GM18951 (cell line): ENCODE results near the gene HAGH.
A peak's percentile ranks its signal among the peaks of the same experiment; 100 is the strongest.
"Not testable (repeated sequence)": the region's sequence is repeated elsewhere in the genome, so short reads cannot be mapped to it uniquely, and the experiment has no call there.

ENCODE experiments used
- POLR2A ChIP-seq: IDR thresholded peaks from 4 replicates; pipeline ENCODE4 v1.6.1; 2011; ENCODE audit warnings: mild to moderate bottlenecking; ENCODE audit not compliant: insufficient read length, insufficient read depth; ENCODE audit errors: extremely low read depth
- in situ Hi-C: fragments of 300-500 bp; cut with MboI; formaldehyde crosslinking; loops from one replicate; pipeline ENCODE4 v1.12.0; 2022; ENCODE audit warnings: low sequenced_read_pairs, mixed read lengths, inconsistent platforms; ENCODE audit not compliant: unreplicated experiment

Gene HAGH

GRCh38 chr16:1826691-1827573, at the start of gene HAGH, which contains the start of gene FAHD1:
HAGH (minus strand) TSS chr16:1826825; CDS start chr16:1826787, 38 bp downstream.
FAHD1 (plus strand) TSS chr16:1827206; CDS start chr16:1827239, 33 bp downstream.
- in situ Hi-C loops, result no loop called here
- TF ChIP-seq POLR2A, result peak; percentile 61

GRCh38 chr16:1876066-1876465, 49.4 kb upstream of the HAGH start:
- in situ Hi-C loops, result not testable (repeated sequence)

GRCh38 chr16:1874854-1875253, 48.2 kb upstream of the HAGH start:
- in situ Hi-C loops, result no loop called here
- TF ChIP-seq POLR2A, result no peak

DNA sequence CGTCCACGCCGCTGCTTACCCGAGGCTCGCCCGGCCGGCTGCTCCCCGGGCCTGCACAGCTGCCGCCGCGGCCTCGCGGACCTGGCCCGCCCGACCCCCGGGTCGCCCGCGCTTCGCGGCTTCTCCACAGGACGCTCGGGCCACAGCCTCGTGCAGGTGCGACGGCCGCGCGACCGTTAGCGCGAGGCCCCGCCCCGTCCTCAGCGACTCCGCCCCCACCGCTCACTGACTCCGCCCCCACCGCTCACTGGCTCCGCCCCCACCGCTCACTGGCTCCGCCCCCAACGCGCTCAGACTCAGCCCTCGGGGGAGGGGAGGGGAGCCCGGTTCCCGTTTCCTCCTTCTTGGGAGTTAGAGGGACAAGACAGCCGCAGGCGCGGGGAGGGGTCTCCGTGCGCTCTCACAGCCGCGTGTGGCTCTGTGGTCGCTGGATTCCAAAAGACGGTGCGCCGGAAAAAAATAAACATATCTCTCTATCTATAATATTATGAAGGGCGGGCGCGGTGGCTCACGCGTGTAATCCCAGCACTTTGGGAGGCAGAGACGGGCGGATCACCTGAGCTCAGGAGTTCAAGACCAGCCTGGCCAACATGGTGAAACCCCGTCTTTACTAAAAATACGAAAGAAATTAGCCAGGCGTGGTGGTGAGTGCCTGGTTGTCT, 45.5 kb upstream of the HAGH start, which contains the start of gene MEIOB:
Gene MEIOB, minus strand, starts transcription at position 191 of the 662 bp plus-strand sequence. CDS start 3,989 bp downstream, outside the sequence.
- TF ChIP-seq POLR2A, result no peak
- in situ Hi-C loops, result no loop called here

DNA sequence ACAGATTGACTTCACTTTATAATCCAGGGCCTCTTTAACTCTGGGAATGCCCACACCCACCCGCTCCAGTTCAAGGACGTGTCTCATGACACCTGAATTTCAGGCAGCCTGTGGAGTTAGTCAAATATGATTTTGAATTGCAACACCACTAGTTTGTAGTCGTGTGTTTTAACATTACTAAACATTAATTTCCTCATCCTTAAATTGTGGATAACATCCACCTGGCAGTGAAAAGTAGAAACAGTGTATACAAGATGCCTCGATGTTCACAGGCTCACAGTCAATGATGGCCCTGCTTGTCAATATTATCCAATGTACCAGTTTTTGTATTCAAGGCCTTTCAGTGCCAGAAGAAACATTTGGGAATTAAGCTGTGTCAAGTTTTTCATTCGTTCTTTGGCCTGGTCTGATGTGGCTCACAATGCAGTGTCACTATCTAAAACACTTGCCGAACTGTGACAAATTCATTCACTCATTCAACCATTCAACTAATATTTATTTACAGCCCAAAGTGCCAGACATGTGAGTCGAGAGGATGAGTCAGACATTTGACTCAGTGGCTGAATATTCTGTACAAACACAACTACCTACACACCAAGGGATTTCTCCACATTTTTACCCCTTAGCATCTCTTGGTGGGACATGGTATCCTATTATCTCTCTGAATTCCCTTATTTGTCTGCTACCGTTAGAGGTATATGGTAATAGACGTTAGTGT, 43.9 kb upstream of the HAGH start:
- TF ChIP-seq POLR2A, result no peak
- in situ Hi-C loops, result no loop called here

DNA sequence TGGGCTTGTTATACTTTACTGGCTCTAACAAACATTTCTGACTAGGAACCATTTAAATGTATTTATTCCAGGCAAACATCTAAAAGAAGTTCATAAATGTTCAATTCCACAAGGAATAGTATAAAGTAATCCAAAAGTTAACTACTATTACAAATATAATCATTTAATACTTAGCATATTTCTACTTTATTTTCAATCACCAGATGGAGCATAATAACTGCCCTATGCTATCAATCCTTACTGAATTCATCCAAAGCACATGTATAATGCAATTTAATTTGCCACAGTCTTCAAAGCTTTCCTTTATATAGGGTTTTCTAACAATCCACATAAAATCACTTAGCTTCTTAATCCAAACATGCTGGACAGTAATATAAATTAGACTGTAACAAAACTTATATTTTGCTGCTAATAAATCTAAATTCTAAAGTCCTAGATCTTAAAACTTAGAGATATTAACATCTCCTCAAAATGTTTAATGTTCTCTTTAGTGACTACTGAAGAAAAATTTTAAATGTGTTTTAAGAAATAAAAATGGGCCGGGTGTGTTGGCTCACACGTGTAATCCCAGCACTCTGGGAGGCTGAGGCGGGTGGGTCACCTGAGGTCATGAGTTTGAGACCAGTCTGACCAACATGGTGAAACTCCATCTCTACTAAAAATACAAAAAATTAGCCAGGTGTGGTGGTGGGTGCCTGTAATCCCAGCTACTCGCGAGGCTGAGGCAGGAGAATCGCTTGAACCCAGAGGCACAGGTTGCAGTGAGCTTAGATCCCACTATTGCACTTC, 39.5 kb upstream of the HAGH start:
- no peak for TF ChIP-seq POLR2A
- in situ Hi-C loops, result no loop called here

GRCh38 chr16:1863681-1864460, 37.2 kb upstream of the HAGH start:
- no peak for TF ChIP-seq POLR2A

GRCh38 chr16:1862394-1862793, 35.8 kb upstream of the HAGH start:
- in situ Hi-C loops, result no loop called here
- TF ChIP-seq POLR2A, result no peak

More at GRCh38 chr16:1863681-1864460, 37.2 kb upstream of the HAGH start:
- in situ Hi-C loops, result no loop called here

DNA sequence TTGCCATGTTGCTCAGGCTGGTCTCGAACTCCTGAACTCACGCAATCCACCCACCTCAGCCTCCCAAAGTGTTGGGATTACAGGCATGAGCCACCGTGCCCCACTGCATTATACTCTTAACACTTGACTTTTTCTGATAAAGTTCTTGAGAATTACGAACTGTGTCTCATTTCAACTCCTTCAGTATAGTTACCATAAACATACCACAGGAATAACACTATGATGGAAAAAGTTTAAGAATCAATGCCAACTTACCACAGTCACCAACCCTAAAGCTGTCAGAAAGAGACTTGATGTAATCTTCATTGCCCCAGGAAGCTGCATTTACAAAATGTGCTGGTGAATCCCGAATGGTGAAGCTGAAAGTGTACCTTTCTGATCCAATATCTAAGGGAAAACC, 35.1 kb upstream of the HAGH start:
- no peak for TF ChIP-seq POLR2A
- in situ Hi-C loops, result no loop called here

DNA sequence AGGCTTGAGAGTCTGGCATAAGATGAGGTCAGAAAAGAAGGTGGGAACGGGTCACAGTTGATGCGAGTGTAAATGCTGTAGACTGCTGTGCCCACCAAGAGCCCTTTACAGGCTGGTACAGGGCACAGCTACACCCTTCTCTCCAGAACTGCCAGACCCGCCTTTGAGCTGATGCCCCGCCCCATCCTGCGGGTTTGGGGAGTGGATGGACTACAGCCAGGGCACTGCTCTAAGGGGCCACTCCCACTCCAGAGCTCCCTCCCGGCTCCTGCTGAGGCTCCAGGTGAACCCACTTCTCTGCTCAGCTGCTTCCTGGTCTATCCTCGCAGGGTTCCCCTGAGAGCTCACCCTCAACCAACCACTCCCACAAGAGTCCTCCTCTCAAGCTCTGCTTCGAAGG, 33.0 kb upstream of the HAGH start:
- in situ Hi-C loops, result no loop called here
- TF ChIP-seq POLR2A, result no peak

- in situ Hi-C loops, result no loop called here
- no peak for TF ChIP-seq POLR2A
Observed at GRCh38 chr16:1858189-1858865, 31.7 kb upstream of the HAGH start.
